ENCODE measurements around the gene LAMA4.

DNA sequence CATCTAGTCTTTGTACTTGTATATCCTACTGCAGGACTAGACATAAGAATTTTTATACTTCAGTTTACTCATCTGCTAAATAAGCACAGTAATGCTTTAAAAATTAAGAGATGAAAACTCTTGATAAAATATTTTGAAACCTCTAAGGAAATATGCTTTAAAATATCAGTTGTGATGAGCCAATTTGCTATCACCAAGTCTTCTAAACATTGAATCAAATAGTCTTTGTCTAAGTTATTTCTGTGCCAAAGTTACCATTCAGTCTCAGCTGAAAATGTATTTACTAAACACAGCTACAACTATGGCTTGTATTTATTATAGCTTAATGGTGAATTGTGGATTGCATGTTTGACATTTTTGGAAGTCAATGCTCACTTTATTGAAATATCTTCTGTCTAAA, 46.5 kb upstream of the LAMA4 start:
- no peak for TF ChIP-seq TCF4 (CRISPR knock-in tag; IDR thresholded peaks at IDR 0.05; ENCODE audit: borderline replicate concordance)
- TF ChIP-seq ZFP3 (CRISPR knock-in tag; IDR thresholded peaks at IDR 0.05), result no peak
- no peak for TF ChIP-seq BACH2 (CRISPR knock-in tag; IDR thresholded peaks at IDR 0.05; ENCODE audit: borderline replicate concordance)
- no peak for TF ChIP-seq ZNF565 (CRISPR knock-in tag; conservative IDR thresholded peaks at IDR 0.05; ENCODE audit: low read depth)
- TF ChIP-seq GLIS3 (CRISPR knock-in tag; IDR thresholded peaks at IDR 0.05), result no peak
- no peak for TF ChIP-seq ARNTL (CRISPR knock-in tag; IDR thresholded peaks at IDR 0.05; ENCODE audit: borderline replicate concordance, low read depth)
- no peak for TF ChIP-seq ZFP30 (CRISPR knock-in tag; IDR thresholded peaks at IDR 0.05)

Measured in SK-N-SH treated with all-trans-retinoic acid at 6 μM for 48 hours (cell line).